Measurements from ENCODE around the gene CLPTM1.
"Not testable (repeated sequence)": the region's sequence is repeated elsewhere in the genome, so short reads cannot be mapped to it uniquely, and the experiment has no call there.

CLPTM1 gene, protein sequence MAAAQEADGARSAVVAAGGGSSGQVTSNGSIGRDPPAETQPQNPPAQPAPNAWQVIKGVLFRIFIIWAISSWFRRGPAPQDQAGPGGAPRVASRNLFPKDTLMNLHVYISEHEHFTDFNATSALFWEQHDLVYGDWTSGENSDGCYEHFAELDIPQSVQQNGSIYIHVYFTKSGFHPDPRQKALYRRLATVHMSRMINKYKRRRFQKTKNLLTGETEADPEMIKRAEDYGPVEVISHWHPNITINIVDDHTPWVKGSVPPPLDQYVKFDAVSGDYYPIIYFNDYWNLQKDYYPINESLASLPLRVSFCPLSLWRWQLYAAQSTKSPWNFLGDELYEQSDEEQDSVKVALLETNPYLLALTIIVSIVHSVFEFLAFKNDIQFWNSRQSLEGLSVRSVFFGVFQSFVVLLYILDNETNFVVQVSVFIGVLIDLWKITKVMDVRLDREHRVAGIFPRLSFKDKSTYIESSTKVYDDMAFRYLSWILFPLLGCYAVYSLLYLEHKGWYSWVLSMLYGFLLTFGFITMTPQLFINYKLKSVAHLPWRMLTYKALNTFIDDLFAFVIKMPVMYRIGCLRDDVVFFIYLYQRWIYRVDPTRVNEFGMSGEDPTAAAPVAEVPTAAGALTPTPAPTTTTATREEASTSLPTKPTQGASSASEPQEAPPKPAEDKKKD

DNA sequence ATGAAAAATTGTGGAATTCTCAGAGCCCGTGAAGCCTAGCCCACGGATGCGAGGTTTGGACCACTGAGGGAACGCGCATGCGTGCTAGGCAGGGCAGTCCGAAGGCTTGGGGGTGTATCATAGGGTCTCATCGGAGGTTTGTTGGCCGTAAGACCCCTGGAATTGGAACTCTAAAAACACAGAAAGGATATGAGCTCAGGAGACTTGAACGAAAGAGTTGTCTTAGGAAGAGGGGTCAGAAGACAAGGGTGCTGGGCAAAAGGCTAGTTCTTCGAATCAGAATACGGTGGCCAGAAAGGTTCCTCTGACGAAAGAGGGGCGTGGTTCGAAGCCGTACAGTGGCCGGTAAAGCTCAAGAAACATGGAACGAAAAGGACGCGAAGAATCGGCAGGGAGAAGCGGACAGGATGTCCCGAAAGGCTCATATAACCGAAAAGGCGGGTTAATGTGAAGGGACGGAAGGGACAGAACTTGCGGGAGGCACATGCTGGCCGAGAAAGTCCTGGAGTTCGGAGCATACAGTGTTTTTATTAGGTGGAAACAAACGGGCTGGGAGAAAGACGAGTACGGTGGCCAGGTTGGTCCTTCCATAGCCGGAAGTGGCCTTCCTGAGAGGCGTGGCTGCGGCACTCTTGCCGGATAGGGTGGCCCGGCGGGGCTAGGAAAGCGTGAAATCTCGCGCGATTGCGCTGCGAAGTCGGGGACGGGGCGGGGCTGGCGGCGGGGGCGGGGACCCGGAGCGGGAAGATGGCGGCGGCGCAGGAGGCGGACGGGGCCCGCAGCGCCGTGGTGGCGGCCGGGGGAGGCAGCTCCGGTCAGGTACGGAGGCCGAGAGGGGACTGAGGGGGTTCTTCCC lies at the start of gene CLPTM1:
TSS of gene CLPTM1 (plus strand) at position 732 of the 856 bp plus-strand sequence. CDS start at position 748, 16 bp downstream.
- peak; percentile 93 for DNase-seq (ENCODE audit: low read depth)

DNA sequence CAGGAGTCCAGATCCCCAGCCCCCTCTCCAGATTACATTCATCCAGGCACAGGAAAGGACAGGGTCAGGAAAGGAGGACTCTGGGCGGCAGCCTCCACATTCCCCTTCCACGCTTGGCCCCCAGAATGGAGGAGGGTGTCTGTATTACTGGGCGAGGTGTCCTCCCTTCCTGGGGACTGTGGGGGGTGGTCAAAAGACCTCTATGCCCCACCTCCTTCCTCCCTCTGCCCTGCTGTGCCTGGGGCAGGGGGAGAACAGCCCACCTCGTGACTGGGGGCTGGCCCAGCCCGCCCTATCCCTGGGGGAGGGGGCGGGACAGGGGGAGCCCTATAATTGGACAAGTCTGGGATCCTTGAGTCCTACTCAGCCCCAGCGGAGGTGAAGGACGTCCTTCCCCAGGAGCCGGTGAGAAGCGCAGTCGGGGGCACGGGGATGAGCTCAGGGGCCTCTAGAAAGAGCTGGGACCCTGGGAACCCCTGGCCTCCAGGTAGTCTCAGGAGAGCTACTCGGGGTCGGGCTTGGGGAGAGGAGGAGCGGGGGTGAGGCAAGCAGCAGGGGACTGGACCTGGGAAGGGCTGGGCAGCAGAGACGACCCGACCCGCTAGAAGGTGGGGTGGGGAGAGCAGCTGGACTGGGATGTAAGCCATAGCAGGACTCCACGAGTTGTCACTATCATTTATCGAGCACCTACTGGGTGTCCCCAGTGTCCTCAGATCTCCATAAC lies 49.6 kb upstream of the CLPTM1 start, which contains the start of gene APOE:
TSS of gene APOE (plus strand) at position 360 of the 724 bp plus-strand sequence. CDS start 829 bp downstream, outside the sequence.
- no peak for DNase-seq (ENCODE audit: low read depth)

DNA sequence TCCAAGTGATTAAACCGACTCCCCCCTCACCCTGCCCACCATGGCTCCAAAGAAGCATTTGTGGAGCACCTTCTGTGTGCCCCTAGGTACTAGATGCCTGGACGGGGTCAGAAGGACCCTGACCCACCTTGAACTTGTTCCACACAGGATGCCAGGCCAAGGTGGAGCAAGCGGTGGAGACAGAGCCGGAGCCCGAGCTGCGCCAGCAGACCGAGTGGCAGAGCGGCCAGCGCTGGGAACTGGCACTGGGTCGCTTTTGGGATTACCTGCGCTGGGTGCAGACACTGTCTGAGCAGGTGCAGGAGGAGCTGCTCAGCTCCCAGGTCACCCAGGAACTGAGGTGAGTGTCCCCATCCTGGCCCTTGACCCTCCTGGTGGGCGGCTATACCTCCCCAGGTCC lies 47.6 kb upstream of the CLPTM1 start:
- no peak for DNase-seq (ENCODE audit: low read depth)

DNA sequence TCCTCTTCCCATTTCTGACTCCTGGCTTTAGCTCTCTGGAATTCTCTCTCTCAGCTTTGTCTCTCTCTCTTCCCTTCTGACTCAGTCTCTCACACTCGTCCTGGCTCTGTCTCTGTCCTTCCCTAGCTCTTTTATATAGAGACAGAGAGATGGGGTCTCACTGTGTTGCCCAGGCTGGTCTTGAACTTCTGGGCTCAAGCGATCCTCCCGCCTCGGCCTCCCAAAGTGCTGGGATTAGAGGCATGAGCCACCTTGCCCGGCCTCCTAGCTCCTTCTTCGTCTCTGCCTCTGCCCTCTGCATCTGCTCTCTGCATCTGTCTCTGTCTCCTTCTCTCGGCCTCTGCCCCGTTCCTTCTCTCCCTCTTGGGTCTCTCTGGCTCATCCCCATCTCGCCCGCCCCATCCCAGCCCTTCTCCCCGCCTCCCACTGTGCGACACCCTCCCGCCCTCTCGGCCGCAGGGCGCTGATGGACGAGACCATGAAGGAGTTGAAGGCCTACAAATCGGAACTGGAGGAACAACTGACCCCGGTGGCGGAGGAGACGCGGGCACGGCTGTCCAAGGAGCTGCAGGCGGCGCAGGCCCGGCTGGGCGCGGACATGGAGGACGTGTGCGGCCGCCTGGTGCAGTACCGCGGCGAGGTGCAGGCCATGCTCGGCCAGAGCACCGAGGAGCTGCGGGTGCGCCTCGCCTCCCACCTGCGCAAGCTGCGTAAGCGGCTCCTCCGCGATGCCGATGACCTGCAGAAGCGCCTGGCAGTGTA lies 46.9 kb upstream of the CLPTM1 start:
- no peak for DNase-seq (ENCODE audit: low read depth)

DNA sequence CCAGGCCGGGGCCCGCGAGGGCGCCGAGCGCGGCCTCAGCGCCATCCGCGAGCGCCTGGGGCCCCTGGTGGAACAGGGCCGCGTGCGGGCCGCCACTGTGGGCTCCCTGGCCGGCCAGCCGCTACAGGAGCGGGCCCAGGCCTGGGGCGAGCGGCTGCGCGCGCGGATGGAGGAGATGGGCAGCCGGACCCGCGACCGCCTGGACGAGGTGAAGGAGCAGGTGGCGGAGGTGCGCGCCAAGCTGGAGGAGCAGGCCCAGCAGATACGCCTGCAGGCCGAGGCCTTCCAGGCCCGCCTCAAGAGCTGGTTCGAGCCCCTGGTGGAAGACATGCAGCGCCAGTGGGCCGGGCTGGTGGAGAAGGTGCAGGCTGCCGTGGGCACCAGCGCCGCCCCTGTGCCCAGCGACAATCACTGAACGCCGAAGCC lies 46.3 kb upstream of the CLPTM1 start:
- DNase-seq (ENCODE audit: low read depth): no peak

DNA sequence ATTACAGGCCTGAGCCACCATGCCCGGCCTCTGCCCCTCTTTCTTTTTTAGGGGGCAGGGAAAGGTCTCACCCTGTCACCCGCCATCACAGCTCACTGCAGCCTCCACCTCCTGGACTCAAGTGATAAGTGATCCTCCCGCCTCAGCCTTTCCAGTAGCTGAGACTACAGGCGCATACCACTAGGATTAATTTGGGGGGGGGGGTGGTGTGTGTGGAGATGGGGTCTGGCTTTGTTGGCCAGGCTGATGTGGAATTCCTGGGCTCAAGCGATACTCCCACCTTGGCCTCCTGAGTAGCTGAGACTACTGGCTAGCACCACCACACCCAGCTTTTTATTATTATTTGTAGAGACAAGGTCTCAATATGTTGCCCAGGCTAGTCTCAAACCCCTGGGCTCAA lies 45.4 kb upstream of the CLPTM1 start:
- no peak for DNase-seq (ENCODE audit: low read depth)

DNA sequence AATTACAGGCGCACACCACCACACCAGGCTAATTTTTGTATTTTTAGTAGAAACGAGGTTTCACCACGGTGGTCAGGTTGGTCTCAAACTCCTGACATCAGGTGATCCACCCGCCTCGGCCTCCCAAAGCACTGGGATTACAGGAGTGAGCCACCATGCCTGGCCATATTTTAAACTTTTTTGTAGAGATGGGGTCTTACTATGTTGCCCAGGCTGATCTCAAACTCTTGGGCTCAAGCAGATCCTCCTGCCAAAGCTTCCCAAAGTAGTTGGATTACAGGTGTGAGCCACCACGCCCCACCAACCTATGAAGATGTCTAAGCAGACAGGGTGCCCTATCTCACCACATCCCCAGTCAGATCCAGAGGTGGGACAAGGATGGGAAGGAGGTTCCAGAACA lies 43.3 kb upstream of the CLPTM1 start:
- DNase-seq (ENCODE audit: low read depth): not testable (repeated sequence)

DNA sequence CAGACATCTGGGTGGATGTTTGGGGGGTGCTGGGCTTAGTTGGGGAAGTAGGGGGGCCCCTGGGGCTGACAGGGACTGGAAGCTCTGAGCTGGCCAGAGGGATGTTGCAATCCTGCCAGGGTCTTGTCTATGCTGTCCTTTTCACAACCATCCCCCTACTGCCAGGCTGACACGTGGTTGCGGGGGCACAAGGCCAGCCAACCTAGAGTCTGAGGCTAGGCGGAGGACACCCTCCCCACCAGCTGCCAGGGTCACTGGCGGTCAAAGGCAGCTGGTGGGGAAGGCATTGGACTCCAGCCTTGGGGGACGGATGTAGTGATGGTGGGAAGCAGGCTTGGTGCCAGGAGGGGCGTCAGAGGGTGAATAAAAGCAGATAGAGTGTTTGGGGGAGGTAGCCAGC lies 42.3 kb upstream of the CLPTM1 start:
- no peak for DNase-seq (ENCODE audit: low read depth)

DNA sequence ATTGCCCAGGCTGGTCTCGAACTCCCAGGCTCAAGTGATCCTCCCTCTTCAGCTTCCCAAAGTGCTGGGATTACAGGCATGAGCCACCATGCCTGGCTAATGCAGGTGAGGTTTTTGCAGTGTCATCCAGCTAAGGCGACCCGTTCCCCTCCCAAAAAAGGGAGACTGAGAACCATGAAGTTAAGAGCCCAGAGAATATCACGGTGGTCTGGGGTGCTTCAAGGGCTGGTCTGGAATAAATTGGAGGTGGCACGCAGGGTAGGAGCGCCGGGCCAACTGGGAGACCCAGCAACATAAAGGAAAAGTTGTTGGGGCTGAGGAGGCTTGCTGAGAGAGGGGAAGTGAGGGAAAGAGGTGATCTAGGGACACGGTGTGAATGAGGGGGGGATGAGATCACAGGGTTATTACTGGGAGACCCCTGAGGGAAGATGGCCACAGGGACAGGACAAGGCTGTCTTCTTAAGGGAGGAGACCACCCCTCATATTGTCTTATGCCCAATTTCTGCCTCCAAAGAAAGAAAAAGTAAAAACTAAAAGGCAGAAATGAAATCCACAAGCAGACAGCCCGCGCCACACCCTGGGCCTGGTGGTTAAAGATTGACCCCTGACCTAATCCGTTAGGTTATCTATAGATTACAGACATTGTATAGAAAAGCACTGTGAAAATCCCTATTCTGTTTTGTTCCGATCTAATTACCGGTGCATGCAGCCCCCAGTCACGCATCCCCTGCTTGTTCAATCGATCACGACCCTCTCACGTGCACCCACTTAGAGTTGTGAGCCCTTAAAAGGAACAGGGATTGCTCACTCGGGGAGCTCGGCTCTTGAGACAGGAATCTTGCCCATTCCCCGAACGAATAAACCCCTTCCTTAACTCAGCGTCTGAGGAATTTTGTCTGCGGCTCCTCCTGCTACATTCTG lies 41.4 kb upstream of the CLPTM1 start:
- not testable (repeated sequence) for DNase-seq (ENCODE audit: low read depth)

DNA sequence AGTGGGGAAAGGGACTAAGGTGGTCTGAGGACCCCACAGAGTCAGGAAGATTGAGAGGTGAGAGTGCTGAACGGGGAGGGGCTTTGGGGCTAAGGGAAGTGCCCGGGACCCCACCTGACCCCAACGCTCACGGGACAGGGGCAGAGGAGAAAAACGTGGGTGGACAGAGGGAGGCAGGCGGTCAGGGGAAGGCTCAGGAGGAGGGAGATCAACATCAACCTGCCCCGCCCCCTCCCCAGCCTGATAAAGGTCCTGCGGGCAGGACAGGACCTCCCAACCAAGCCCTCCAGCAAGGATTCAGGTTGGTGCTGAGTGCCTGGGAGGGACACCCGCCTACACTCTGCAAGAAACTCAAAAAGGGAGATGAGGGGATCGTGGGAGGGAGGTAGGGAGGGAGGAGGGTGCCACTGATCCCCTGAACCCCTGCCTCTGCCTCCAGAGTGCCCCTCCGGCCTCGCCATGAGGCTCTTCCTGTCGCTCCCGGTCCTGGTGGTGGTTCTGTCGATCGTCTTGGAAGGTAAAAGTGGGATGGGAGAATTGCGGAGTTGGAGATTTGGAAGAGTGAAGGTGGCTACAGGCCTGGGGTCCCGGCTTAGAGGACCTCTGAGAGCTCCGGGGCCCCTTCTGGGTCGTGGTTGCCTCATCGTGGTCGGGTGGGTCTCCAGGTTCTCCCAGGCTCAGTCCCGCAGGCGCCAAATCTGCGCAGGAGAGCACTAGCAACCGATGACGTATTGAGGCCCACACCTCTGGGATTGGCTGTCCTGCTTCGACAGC lies 40.6 kb upstream of the CLPTM1 start, which contains the start of gene APOC1:
TSS of gene APOC1 (plus strand) at position 176 of the 774 bp plus-strand sequence. CDS start at position 460, 284 bp downstream.
- DNase-seq (ENCODE audit: low read depth): peak; percentile 55

DNA sequence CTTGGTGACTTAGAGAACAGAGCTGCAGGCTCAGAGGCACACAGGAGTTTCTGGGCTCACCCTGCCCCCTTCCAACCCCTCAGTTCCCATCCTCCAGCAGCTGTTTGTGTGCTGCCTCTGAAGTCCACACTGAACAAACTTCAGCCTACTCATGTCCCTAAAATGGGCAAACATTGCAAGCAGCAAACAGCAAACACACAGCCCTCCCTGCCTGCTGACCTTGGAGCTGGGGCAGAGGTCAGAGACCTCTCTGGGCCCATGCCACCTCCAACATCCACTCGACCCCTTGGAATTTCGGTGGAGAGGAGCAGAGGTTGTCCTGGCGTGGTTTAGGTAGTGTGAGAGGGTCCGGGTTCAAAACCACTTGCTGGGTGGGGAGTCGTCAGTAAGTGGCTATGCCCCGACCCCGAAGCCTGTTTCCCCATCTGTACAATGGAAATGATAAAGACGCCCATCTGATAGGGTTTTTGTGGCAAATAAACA lies 30.9 kb upstream of the CLPTM1 start:
- no peak for DNase-seq (ENCODE audit: low read depth)

DNA sequence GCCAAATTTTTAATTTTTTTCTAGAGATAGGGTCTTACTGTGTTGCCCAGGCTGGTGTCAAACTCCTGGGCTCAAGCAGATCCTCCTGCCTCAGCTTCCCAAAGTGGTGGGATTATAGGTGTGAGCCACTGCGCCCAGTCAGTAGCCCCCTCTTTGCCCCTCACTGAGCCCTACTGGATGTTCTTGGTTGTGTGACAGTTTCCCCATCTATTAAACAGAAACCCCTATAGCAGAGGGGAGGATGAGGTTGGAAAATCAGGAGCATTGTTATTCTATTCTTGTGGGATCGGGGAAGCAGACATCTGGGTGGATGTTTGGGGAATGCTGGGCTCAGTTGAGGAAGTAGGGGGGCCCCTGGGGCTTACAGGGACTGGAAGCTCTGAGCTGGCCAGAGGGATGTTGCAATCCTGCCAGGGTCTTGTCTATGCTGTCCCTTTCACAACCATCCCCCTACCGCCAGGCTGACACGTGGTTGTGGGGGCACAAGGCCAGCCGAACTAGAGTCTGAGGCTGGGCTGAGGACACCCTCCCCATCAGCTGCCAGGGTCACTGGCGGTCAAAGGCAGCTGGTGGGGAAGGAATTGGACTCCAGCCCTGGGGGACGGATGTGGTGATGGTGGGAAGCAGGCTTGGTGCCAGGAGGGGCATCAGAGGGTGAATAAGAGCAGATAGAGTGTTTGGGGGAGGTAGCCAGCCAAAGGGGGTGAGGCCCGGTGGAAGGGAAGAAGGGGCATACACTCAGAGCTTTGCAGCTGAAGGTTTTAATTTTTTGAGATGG lies 29.9 kb upstream of the CLPTM1 start:
- no peak for DNase-seq (ENCODE audit: low read depth)

DNA sequence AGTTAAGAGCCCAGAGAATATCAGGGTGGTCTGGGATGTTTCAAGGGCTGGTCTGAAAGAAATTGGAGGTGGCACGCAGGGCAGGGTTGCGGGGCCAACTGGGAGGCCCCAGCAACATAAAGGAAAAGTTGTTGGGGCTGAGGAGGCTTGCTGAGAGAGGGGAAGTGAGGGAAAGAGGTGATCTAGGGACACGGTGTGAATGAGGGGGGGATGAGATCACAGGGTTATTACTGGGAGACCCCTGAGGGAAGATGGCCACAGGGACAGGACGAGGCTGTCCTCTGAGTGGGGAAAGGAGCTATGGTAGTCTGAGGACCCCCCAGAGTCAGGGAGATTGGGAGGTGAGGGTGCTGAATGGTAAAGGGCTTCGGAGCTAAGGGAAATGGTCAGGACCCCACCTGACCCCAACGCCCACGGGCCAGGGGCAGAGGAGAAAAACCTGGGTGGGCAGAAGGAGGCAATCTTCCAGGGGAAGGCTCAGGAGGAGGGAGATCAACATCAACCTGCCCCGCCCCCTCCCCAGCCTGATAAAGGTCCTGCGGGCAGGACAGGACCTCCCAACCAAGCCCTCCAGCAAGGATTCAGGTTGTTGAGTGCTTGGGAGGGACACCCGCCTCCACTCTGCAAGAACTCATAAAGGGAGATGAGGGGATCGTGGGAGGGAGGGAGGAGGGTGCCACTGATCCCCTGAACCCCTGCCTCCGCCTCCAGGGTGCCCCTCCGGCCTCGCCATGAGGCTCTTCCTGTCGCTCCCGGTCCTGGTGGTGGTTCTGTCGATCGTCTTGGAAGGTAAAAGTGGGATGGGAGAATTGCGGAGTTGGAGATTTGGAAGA lies 28.7 kb upstream of the CLPTM1 start:
- DNase-seq (ENCODE audit: low read depth): not testable (repeated sequence)

DNA sequence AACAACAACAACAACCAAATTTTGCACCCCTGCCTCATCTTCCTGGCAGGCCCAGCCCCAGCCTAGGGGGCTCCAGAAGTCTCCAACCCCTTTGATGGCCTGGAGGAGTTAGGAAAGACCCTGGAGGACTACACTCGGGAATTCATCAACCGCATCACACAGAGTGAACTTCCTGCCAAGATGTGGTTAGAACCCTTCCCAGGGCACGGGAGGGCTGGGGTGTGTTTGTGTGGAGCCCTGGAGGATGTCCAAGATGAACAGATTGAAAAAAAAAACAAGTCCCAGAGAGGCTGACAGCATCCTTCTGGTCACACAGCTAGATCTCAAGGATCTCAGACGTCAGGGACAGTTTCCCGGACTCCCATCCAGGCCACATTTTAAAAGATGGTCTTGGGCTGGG lies 27.4 kb upstream of the CLPTM1 start:
- DNase-seq (ENCODE audit: low read depth): no peak

DNA sequence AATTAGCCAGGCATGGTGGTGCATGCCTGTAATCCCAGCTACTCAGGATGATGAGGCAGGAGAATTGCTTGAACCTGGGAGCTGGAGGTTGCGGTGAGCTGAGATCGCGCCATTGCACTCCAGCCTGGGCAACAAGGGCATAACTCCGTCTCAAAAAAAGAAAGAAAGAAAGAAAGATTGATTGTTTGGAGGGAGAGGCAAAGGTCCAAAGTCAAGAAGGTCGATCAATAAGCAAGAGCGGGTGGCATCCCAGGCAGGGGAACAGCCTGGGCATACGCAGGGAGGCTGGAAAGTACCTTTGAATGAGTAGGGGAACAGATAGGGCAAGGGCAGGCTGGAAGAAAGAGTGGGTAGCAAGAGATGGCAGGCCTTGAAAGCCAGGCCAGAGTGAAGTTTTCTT lies 25.1 kb upstream of the CLPTM1 start:
- DNase-seq (ENCODE audit: low read depth): no peak

DNA sequence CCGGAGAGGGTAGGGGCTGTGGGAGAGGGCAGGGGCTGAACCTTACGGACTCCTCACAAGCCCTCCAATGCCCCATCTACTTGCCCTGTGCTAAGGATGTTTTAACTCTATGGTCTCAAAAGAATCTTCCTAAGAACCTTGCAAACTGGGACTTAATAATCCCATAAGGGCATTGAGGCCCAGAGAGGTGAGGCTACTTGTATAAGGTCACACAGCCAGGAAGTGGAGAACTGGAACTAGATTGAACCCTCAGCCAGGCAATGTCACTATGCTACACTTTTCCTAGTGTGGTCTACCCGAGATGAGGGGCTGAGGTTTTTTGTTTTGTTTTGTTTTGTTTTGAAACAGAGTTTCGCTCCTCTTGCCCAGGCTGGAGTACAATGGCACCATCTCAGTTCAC lies 23.6 kb upstream of the CLPTM1 start:
- DNase-seq (ENCODE audit: low read depth): no peak

DNA sequence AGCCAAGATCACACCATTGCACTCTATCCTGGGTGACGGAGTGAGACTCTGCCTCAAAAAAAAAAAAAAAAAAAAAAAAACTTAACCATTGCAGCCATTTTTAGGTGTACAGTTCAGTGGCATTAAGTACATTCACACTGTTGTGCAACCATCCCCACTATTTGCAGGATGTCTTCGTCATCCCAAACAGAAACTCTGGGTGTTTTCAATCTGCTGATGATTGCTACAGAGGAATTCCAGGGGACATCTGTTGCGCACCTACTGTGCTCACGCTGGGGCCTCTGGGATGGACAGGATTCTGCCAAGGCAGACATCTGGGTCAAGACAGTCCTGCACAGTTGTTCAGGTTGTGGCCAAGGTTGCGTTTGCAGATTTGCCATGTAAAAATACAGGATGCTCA lies 15.5 kb upstream of the CLPTM1 start:
- DNase-seq (ENCODE audit: low read depth): no peak

Measured in activated T-cell treated with anti-CD3 and anti-CD28 coated beads for 1 hour (primary cell).